GM19463 (cell line): ENCODE results near the gene RHEBL1.
"Not testable (repeated sequence)": the region's sequence is repeated elsewhere in the genome, so short reads cannot be mapped to it uniquely, and the experiment has no call there.

Experiments
- ATAC-seq: cut with Tn5 transposase; IDR thresholded peaks from one replicate; pipeline ENCODE4 v1.9.1; 2021; ENCODE audit warnings: mild to moderate bottlenecking, moderate library complexity; ENCODE audit not compliant: unreplicated experiment

The RHEBL1 gene

DNA sequence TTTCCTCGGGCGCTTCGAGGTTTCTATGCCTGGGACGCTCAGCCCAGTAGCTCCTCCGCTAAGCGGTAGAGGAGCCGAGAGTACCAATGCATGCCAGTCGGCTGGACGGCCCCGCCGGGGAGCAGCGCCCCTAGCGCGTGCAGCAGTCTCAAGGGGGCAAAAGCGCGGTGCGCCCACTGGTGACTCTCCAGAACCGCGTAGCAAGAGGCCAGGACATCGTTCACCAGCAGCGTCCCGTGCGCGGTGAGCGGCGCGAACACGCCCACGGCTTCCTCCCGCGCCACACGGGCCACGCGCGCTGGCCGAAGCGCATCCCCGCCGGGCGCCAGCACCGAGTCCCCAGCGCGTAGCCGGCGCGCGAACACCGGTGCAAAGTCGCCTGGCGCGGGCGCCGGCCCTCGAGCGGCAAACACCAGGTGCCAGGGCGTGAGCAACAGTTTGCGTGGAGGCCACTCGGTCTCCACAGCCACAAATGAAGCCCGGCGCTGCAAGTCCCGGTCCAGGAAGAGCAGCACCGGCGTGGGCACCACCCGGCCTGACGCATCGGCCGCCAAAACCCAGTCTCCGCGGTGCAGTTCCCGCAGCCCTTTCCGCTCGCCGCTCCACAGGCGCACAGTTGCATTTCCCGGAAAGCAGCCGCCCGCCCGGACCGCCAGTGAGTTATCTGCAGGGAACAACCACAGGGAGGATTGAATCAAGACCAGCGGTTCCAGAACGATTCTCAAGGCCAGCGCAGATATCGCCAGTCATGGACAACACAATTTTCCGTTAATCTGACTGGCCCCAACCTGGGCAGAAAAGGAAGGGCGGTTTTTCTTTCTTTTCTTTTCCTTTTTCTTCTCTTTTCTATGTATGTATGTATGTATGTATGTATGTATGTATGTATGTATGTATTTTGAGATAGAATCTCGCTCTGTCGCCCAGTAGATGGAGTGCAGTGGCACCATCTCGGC, 20.3 kb upstream of the RHEBL1 start:
- no peak for ATAC-seq

- ATAC-seq = no peak
Measured at GRCh38 chr12:49088932-49089330, 19.2 kb upstream of the RHEBL1 start.

DNA sequence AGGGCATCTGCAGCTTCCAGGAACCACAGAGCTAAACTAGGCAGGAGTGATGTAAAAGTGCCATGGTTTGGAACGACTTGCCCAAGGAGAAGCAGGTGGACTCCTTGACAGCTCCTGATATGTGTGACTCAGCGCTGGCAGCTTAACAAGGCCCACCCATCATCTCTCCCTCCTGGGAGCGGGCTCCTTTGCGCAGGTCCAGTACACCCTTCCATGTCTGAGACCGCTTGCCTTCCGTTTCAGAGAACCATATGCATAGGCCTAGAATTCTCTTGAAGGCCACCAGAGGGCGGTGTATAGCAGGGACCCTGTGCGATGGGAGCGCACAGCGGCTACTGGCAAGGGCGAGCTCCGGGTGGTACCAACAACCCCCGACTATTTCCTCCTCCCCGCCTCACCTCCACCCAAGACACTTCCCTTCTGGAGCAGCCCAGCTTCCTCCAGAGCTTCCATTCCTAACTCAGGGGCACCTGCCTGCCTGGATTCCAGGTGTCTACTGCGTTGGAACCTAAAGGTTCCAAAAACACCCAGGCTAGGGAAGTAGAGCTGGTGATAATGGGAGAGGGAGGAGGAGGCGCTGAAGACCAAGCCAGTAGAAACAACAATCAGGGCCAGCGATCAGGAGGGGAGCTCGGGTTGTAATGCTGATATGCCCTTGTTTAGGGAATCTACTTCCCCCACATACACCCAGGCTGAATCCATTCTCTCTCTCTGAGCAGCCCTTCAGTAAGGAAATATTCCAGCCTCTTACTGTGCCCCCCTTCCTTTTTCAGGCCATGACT, 18.6 kb upstream of the RHEBL1 start:
- ATAC-seq = peak; percentile 87

- ATAC-seq = no peak
Measured at GRCh38 chr12:49086116-49086515, 16.3 kb upstream of the RHEBL1 start.

DNA sequence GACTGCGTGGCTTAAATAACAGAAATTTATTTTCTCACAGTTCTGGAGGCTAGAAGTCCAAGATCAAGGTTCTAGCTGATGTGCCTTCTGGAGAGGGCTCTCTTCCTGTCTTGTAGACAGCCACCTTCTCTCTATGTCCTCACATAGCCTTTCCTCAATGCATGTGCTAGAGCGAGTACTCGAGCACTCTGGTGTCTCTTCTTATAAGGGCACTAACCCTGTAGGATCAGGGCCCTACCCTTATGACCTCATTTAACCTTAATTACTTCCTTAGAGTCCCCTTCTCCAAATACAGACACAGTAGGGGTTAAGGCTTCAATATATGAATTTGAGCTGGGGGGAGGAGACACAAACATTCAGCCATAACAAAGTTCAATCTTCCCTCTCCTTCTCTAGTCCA, 14.7 kb upstream of the RHEBL1 start:
- ATAC-seq = no peak

- ATAC-seq = no peak
Measured at GRCh38 chr12:49079793-49080192, 10.0 kb upstream of the RHEBL1 start.

- no peak for ATAC-seq
Measured at GRCh38 chr12:49070971-49071370, 1.2 kb upstream of the RHEBL1 start.

DNA sequence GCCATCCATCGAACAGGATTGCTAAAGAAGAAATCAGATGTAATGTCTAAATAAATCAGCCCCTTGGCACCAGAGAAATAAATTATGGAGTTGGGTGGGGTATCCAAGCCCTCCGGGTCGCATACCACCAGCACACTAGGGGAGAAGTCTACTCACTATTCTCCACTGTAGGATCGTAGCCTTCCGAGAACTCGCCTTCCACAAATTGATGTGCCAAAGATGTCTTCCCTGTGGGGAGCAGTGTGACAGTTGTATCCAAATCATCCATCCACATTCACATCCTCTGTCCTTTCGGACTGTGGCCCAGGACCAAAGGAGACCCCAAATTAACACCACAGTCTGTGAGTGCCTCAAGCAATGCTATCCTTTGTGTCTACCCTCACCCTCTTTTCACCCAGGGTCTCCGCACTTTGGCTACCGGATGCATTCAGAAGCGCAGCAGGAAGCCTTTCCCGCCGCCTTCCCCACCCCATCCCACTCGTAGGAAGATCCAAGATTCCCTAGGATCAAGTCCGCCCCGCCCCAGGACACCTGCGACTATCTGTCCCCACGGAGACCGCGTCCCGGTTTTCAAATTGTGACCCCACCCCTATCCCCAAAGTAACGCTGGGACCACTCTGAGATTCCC, 786 bp downstream of the RHEBL1 start:
- no peak for ATAC-seq

DNA sequence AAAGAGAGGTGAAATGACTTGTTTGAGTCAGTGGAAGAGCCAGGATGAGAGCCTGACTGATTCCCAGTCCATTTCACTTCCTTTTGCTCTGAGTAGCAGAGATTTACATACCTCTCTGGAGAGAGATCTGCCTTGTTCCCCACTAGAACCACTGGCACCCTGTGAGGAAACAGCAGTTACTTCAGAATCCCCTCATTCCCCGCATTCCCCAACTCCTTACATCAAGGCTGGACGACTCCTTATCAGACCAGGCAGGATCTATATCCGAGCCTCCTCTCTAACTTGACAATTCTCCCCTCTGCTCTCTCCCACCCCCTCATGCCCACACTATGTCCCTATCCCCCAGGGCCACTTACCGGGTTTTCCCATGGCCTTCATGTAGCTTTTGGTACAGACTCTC, 3.7 kb downstream of the RHEBL1 start:
- no peak for ATAC-seq

DNA sequence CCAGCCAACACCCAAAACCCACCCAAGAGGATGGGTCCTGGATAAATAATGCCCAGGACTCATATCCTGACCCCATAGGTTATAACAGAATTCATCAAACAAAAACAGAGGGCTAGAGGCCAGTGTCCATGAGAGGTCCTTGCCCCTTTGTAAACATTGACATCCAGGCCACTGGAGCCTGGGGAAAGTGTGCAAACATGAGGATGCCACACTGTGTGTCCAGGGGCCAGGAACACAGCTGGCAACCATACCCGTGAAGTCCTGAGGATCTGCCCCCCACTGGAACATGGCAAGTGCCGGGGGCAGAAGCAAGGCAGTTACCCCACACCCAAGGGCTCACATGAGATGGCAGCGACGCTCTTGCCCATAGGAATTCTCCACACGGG, 5.0 kb downstream of the RHEBL1 start:
- ATAC-seq = no peak

GRCh38 chr12:49061916-49062315, 7.9 kb downstream of the RHEBL1 start:
- not testable (repeated sequence) for ATAC-seq

GRCh38 chr12:49061157-49061650, 8.6 kb downstream of the RHEBL1 start:
- ATAC-seq = no peak

DNA sequence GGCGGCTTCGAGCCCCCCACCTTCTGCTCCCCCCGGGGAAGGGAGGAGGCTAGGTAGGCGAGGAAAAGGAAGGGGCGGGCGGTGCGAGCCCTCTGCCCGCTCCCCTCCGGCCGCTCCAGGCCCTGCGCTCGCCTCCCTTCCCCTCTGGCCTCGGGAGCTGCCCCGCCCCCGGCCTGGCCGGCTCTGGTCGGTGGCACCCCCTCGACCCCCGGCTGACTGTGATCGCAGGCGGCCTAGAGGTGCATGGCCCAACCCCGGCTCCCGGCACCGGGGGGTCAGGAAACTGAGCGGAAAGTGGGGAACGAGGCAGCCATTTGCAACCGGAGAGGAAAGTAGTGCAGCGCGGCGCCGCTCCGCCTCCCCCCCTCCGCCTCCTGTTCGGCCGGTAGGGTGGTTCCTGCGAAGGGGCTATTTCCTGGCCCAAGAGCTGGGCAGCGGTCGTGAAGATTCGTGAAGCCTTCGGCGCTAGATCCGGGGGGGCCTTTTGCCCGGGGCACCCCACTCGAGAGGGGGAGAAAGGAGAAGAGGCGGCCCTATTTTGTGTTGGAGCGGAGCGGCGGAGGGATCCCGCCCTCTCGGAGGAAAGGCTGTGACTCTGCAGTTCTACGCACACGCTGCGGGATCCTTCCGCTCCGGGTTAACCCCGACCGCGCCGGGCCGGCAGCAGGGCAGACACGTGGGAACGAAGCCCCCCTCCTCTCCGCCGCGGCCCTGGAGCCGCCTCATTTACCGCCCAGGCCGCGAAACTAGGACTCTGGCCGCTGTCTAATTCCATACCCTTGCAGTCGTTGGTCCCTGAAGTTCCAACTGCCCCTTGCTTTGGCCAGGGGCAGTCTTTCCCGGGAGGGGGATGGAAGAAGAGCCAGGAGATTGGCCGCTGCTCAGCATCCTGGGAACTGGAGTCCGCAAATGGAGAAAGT, 9.3 kb downstream of the RHEBL1 start, which contains the start of gene KMT2D:
Gene KMT2D (minus strand): TSS at position 558 of the 920 bp plus-strand sequence. CDS start 5,470 bp downstream, outside the sequence.
- ATAC-seq = peak; percentile 46

GRCh38 chr12:49059299-49060171, 10.2 kb downstream of the RHEBL1 start:
- no peak for ATAC-seq

- no peak for ATAC-seq
Measured at GRCh38 chr12:49059045-49059298, 10.8 kb downstream of the RHEBL1 start.

DNA sequence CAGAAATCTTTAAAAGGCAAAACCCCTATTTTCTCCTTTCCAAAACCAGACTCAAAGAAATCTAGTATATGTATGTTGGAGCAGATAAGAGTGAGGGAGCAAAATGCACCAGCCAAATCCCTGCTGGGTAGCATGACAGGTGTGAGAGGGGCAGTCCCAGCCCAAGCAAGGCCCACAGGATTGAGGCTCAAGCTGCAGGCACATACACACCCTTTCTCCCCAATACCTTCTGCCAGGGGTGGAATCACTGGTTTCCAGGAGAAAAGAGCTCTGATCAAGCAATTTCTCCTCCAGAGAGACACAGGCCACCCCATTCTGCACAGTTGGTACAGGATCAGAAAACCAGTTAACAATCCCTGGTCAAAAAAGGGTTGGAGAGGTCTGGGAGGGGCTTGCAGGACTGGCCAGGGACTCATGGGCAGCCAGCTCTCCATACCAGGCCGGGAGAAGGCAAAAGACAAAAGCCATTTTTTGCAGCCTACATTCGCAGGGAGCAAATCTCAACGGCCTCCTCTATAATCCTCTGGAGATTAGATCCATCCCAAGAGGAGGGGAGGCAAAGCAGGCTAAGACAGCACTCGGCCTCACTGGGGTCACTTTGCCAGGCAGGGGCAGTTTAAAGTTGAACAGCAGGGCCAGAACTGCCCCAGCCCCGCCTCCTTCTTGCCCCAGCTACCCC, 11.3 kb downstream of the RHEBL1 start:
- ATAC-seq = no peak

DNA sequence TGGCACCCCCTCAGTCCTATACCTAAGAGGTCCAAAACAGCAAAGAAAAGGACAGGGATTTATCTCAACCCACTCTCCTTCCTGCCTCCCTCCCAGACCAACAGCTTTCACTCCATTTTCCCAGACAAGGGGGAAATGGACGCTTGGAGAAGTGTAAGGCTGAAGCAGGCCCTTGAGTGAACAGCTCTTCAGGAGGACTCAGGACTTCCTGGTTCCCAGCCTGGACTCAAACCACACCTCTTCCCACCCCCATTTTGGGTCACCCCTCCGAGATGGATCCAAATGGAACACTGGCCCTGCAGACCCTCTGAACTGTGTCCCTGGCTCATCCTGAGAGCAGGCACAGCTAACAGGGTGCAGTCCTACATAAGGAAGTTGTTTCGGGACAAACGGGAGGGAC, 11.9 kb downstream of the RHEBL1 start:
- ATAC-seq = no peak

GRCh38 chr12:49055978-49056754, 13.6 kb downstream of the RHEBL1 start:
- peak; percentile 81 for ATAC-seq
